Osteoblast (primary cell): ENCODE measurements around the gene RAD51B. TPM values are rescaled to one million over a fixed set of nuclear protein-coding genes. Genes with fewer than 3 reads are reported as not detected.
A peak's percentile ranks its signal among the peaks of the same experiment; 100 is the strongest.

Source experiments
- DNase-seq: peaks from one replicate; pipeline ENCODE4 v3.0.0; 2011; ENCODE audit warnings: low spot score, mixed read lengths; ENCODE audit not compliant: insufficient read length; ENCODE audit errors: missing footprints
- H2AFZ ChIP-seq: 2 replicates; pipeline ENCODE4 v1.6.0; 2011; ENCODE audit warnings: mild to moderate bottlenecking, low read length
- H3K27ac ChIP-seq: 2 replicates; pipeline ENCODE4 v1.5.1; 2011; ENCODE audit warnings: mild to moderate bottlenecking, low read depth, low read length, moderate library complexity
- H3K27me3 ChIP-seq: 2 replicates; pipeline ENCODE4 v1.6.0; 2012; ENCODE audit warnings: mild to moderate bottlenecking, control low read depth, inconsistent platforms, low read length, moderate library complexity; ENCODE audit not compliant: insufficient read depth
- H3K36me3 ChIP-seq: 2 replicates; pipeline ENCODE4 v1.5.1; 2011; ENCODE audit warnings: mild to moderate bottlenecking, low read length, control low read depth, moderate library complexity; ENCODE audit not compliant: insufficient read depth
- H3K4me1 ChIP-seq: 2 replicates; pipeline ENCODE4 v1.5.1; 2011; ENCODE audit warnings: mild to moderate bottlenecking, low read length, control low read depth, moderate library complexity; ENCODE audit not compliant: insufficient read depth
- H3K4me2 ChIP-seq: 2 replicates; pipeline ENCODE4 v1.6.0; 2011; ENCODE audit warnings: mild to moderate bottlenecking, low read length; ENCODE audit not compliant: insufficient read depth
- H3K4me3 ChIP-seq: fragments of 200-600 bp; sonication (generic); 3 replicates; pipeline ENCODE4 v1.5.1; 2012; ENCODE audit warnings: mild to moderate bottlenecking, low read length, inconsistent platforms; ENCODE audit not compliant: insufficient read depth
- H3K79me2 ChIP-seq: 2 replicates; pipeline ENCODE4 v1.6.0; 2012; ENCODE audit warnings: mild to moderate bottlenecking, low read length, control low read depth, inconsistent platforms; ENCODE audit not compliant: insufficient read depth
- H3K9me3 ChIP-seq: 2 replicates; pipeline ENCODE4 v1.5.1; 2011; ENCODE audit warnings: low read depth, low read length, control low read depth
- H4K20me1 ChIP-seq: 2 replicates; pipeline ENCODE4 v1.6.0; 2012; ENCODE audit warnings: mild to moderate bottlenecking, low read length, control low read depth; ENCODE audit not compliant: insufficient read depth
- CTCF ChIP-seq: IDR thresholded peaks from 2 replicates; pipeline ENCODE4 v1.5.1; 2011; ENCODE audit warnings: mild to moderate bottlenecking, low read depth, low read length, moderate library complexity; ENCODE audit errors: extremely low read depth
- total RNA-seq: library from RNA; depleted of rRNA; stranded (reverse); fragments of >200 nt; gene quantifications from 2 replicates; pipeline ENCODE4 v1.2.3, GENCODE V29; 2012

RAD51B gene
- total RNA-seq, 1 donor: 13.8 TPM

GRCh38 chr14:68386446-68386845 lies 566.9 kb downstream of the RAD51B start:
- H3K4me2 ChIP-seq: no peak overlapping the region
- DNase-seq: no peak
- no peaks in the 10 kb centered on the region for H3K36me3 ChIP-seq
- no peak for TF ChIP-seq CTCF
- H3K27ac ChIP-seq: no peak overlapping the region
- H3K27me3 ChIP-seq: no peaks in the 10 kb centered on the region
- peaks cover 12% of the 10 kb centered on the region for H3K4me1 ChIP-seq
- H3K4me3 ChIP-seq: no peak overlapping the region
- no peak overlapping the region for H2AFZ ChIP-seq
- H3K79me2 ChIP-seq: no peaks in the 10 kb centered on the region
- H3K9me3 ChIP-seq: no peaks in the 10 kb centered on the region
- H4K20me1 ChIP-seq: no peaks in the 10 kb centered on the region

GRCh38 chr14:68386950-68387779 lies 567.6 kb downstream of the RAD51B start:
- DNase-seq: no peak
- no peaks in the 10 kb centered on the region for H3K9me3 ChIP-seq
- TF ChIP-seq CTCF: no peak
- H3K36me3 ChIP-seq: no peaks in the 10 kb centered on the region
- H3K79me2 ChIP-seq: no peaks in the 10 kb centered on the region
- H3K27me3 ChIP-seq: no peaks in the 10 kb centered on the region
- H4K20me1 ChIP-seq: no peaks in the 10 kb centered on the region
- H3K4me2 ChIP-seq: no peak overlapping the region
- no peak overlapping the region for H2AFZ ChIP-seq
- peaks cover 19% of the 10 kb centered on the region for H3K4me1 ChIP-seq
- H3K27ac ChIP-seq: no peak overlapping the region
- no peak overlapping the region for H3K4me3 ChIP-seq

- no peaks in the 10 kb centered on the region for H3K36me3 ChIP-seq
- H2AFZ ChIP-seq: no peak overlapping the region
- H3K27me3 ChIP-seq: no peaks in the 10 kb centered on the region
- no peak for TF ChIP-seq CTCF
- no peaks in the 10 kb centered on the region for H4K20me1 ChIP-seq
- no peak overlapping the region for H3K4me2 ChIP-seq
- no peaks in the 10 kb centered on the region for H3K79me2 ChIP-seq
- DNase-seq: no peak
- no peaks in the 10 kb centered on the region for H3K9me3 ChIP-seq
- peaks cover 39% of the 10 kb centered on the region for H3K4me1 ChIP-seq
- no peak overlapping the region for H3K27ac ChIP-seq
- no peak overlapping the region for H3K4me3 ChIP-seq
Observed at GRCh38 chr14:68389943-68390342, 570.4 kb downstream of the RAD51B start.

GRCh38 chr14:68390741-68391140 lies 571.2 kb downstream of the RAD51B start:
- Histone ChIP-seq H3K27me3 (no peaks in the 10 kb centered on the region), H3K4me3 (no peak overlapping the region), H3K4me2 (no peak overlapping the region), H3K79me2 (no peaks in the 10 kb centered on the region), H3K4me1 (peaks cover 47% of the 10 kb centered on the region), H3K36me3 (no peaks in the 10 kb centered on the region), H4K20me1 (no peaks in the 10 kb centered on the region), H3K9me3 (no peaks in the 10 kb centered on the region), H3K27ac (peak overlapping the region; percentile 86), H2AFZ (no peak overlapping the region)
- peak; percentile 15 for DNase-seq
- TF ChIP-seq CTCF: no peak
